Activated CD4-positive, alpha-beta memory T cell treated with anti-CD3 and anti-CD28 coated beads for 36 hours (primary cell): ENCODE measurements around the gene PLEKHA6. TPM values are rescaled to one million over a fixed set of nuclear protein-coding genes. Genes with fewer than 3 reads are reported as not detected.

Experiments used
- CTCF ChIA-PET: fragments of 350-600 bp; sonication (Branson Sonifier 250); formaldehyde crosslinking; loops from one replicate; lab custom pipeline; 2021; ENCODE audit warnings: antibody characterized with exemption, inconsistent platforms; lab: Charles Lee
- POLR2A ChIA-PET: fragments of 350-600 bp; sonication (Branson Sonifier 250); formaldehyde crosslinking; loops from one replicate; lab custom pipeline; 2021; ENCODE audit warnings: antibody characterized with exemption; lab: Charles Lee
- DNase-seq: peaks from one replicate; pipeline ENCODE4 v3.0.0-alpha.2; 2020
- H3K27ac Mint-ChIP-seq: one replicate; pipeline ENCODE4 v1.8.0; 2021; ENCODE audit warnings: mixed read lengths
- H3K27me3 Mint-ChIP-seq: one replicate; pipeline ENCODE4 v1.8.0; 2021; ENCODE audit warnings: mixed read lengths
- H3K36me3 Mint-ChIP-seq: one replicate; pipeline ENCODE4 v1.8.0; 2021; ENCODE audit warnings: mixed read lengths
- H3K4me1 Mint-ChIP-seq: one replicate; pipeline ENCODE4 v1.8.0; 2021; ENCODE audit warnings: low read depth, mixed read lengths
- H3K4me3 Mint-ChIP-seq: one replicate; pipeline ENCODE4 v1.8.0; 2021; ENCODE audit warnings: mild to moderate bottlenecking, mixed read lengths
- H3K9me3 Mint-ChIP-seq: one replicate; pipeline ENCODE4 v1.8.0; 2021; ENCODE audit warnings: mixed read lengths
- intact Hi-C: fragments of 100-400 bp; cut with micrococcal nuclease; formaldehyde crosslinking; loops from one replicate; pipeline ENCODE4 v1.15.1; 2023
- total RNA-seq, 2 experiments: library from RNA; stranded (reverse); gene quantifications; one replicate each; pipeline ENCODE4 v1.2.3, GENCODE V29; 2021

The PLEKHA6 gene
- total RNA-seq, 2 experiments from 2014 or later: 0.52 to 0.80 TPM

DNA sequence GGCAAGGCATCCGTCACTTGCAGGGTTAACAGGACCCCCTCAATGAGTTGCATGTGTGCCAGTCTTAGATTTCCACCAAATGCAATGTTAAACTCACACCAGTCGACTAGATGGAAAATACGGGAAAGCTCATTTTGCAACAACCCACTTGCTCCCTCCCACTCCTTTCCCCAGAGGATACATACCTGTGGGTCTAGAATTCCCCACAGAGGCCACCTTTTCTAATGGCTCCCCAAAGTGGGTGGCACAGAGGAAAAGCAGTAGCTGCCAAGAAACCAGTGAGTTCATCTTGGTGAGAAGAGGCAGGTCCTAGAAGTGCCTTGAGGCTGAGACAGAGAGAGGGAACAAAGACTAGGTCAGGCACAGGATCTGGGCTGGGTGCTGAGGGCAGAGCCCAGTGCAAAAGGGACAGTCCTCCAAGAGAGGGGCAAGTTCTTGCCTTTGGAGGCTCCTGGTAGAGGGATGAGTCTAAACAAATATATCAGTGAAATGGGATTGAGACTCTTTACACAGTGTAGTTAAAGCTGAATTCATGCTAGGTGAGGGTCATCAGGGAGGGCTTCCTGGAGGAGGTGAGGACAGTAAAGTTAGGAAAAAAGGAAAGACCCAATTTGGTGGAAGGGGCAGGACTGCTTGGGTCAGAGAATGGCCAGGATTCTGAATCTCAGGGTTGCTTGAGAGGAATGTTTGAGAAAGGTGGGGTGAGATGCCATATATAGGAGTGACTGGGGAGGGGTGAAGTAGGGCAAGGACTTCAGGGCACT, 167.0 kb downstream of the PLEKHA6 start:
- Mint-ChIP-seq H3K9me3 (no peaks in the 10 kb centered on the region), H3K4me3 (no peak overlapping the region), H3K4me1 (peaks cover 13% of the 10 kb centered on the region), H3K36me3 (no peaks in the 10 kb centered on the region), H3K27ac (no peak overlapping the region), H3K27me3 (peaks cover 32% of the 10 kb centered on the region)
- intact Hi-C loops: no loop called here
- no peak for DNase-seq
- ChIA-PET POLR2A (no interaction called here), CTCF (interaction anchor here (0.7 to 6.9 kb wide), 3 partner anchors 13 to 240 kb away, joined by 3 to 45 read pairs (median 4); no protein-coding TSS in a partner anchor)

DNA sequence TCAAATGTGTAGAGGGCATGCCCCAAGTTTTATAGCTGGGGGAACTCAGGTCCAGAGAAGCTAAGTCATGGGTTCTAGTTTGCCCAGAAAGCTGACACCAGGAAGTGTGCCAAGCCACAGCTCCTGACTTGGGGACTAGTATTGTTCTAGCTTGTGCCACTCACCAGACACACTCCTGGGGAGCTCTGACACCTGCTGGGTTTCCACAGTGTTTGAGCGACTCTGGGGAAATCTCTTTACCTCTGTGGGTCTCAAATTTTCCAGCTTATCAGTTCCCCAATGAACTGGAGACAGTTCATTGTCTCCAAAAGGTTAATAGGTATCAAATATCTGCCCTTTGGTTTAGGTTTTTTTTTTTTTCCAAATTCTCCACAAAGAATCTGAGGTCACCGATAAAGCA, 167.7 kb downstream of the PLEKHA6 start:
- H3K36me3 Mint-ChIP-seq: no peaks in the 10 kb centered on the region
- H3K4me1 Mint-ChIP-seq: peaks cover 13% of the 10 kb centered on the region
- no peak for DNase-seq
- no peak overlapping the region for H3K27ac Mint-ChIP-seq
- no peaks in the 10 kb centered on the region for H3K9me3 Mint-ChIP-seq
- H3K4me3 Mint-ChIP-seq: no peak overlapping the region
- intact Hi-C loops: no loop called here
- peaks cover 40% of the 10 kb centered on the region for H3K27me3 Mint-ChIP-seq
- ChIA-PET POLR2A (no interaction called here), CTCF (interaction anchor here (1.0 to 6.9 kb wide), 2 partner anchors 14 to 29 kb away, joined by 4 to 45 read pairs; no protein-coding TSS in a partner anchor)

DNA sequence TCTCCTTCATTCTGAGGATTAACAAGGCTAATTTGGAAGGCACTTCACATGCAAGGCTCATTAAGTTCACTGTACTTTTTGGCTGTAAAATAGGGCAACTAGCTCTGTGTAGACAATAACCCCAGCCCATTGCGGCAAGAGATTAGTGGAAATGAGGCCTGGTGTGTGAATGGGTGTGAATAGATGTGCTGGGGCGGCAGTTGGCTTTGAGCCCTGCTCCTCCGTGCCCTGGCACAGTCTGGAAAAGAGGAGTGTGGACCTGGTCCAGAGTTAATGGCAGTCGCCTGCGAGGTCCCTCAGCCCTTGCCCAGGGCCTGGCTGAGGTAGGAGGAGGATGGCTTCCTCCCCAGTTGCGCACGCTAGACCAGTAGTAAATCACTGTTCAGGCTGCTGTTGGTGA, 168.3 kb downstream of the PLEKHA6 start:
- no peak for DNase-seq
- H3K4me3 Mint-ChIP-seq: no peak overlapping the region
- no peak overlapping the region for H3K27ac Mint-ChIP-seq
- peaks cover 44% of the 10 kb centered on the region for H3K27me3 Mint-ChIP-seq
- intact Hi-C loops: no loop called here
- no peaks in the 10 kb centered on the region for H3K9me3 Mint-ChIP-seq
- H3K4me1 Mint-ChIP-seq: peaks cover 13% of the 10 kb centered on the region
- H3K36me3 Mint-ChIP-seq: no peaks in the 10 kb centered on the region
- POLR2A ChIA-PET: no interaction called here
- CTCF ChIA-PET: interaction anchor here (1.1 to 6.9 kb wide), 3 partner anchors 15 to 600 kb away, joined by 3 to 45 read pairs (median 13); no protein-coding TSS in a partner anchor

DNA sequence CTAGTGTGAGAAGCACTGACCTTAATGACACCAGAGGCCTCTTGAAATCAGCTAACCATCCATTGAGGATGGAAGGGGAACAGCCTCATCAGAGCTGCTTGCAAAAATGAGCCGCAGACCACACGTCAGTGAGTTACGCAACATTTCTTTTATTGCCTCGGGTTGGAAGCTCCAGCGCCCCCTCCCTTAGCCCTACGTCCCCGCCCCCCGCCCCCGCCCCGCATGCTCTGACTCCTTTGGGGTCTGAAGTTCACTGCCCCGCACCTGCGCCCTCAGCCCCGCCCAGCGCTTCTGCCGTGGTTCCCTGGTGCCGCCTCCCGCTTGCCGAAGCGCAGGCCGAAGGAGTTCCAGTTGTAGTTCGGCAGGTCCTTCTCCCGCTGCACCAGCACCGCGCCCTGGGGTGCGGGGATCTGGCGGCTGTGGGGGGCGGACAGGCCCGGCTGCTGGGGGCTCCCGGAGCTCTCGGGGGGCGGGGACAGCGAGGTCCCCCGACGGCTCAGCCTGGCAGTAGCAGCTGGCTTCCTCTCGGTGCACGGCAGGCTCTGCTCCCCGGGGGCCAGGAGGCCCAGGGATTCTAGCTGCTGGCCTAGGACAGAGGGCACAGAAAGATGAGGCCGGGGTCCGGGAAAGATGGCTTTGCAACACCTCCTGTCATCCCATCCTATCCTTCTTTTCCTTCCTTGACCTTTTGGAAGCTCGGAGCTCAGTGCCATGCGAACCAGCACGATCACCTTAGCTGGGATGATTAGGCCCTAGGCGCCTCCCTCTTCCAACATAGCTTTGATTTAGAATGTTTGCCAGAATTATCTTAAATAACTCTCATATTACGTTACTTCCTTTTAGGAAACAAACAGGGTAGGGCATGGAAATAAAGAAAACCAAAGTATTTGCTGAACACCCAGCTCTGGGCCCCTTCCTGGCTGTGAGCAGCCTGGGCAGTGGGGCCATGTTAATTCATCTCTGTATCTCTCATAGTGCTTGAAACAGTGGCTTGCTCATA, 169.2 kb downstream of the PLEKHA6 start:
- peaks cover 13% of the 10 kb centered on the region for H3K4me1 Mint-ChIP-seq
- no peaks in the 10 kb centered on the region for H3K36me3 Mint-ChIP-seq
- ChIA-PET CTCF (interaction anchor here (0.6 to 6.9 kb wide), 6 partner anchors 16 to 601 kb away, joined by 3 to 45 read pairs (median 6); no protein-coding TSS in a partner anchor), POLR2A (interaction anchor here (0.6 kb wide), 1 partner anchor 1754 kb away, joined by 3 read pairs; no protein-coding TSS in a partner anchor)
- peak; percentile 36 for DNase-seq
- intact Hi-C loops: no loop called here
- peaks cover 44% of the 10 kb centered on the region for H3K27me3 Mint-ChIP-seq
- no peak overlapping the region for H3K4me3 Mint-ChIP-seq
- no peak overlapping the region for H3K27ac Mint-ChIP-seq
- no peaks in the 10 kb centered on the region for H3K9me3 Mint-ChIP-seq

DNA sequence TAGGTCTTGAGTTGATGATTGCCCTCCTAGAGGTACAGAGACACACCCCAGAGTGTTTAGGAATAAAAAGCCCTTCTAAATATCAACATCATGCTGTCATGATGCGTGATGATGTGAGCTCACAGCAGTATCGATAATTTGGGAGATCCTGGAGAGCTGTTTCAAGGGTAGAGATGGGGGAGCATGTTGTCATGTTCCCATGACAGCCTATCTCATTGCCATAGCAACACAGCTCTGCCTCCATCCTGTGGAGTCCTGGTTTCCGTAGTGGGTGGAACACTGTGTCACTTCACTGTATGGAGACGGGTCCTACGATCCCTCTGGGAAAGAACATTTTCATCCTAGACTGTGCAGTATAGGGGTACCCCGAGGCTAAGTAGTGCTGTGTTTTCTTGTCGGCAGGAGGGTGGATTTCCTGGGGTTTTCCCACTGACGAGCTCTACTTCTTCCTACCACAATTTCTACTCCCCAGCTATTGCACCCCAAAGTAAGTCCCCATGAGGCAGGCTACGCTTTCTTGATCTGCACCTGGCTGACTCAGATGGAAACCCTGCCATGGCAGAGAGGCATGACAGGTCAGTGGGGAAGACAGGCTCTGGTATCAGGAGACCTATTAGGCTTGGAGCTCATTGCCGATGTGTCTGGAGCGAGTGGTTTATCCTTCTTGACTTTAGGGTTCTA, 170.6 kb downstream of the PLEKHA6 start:
- POLR2A ChIA-PET: no interaction called here
- CTCF ChIA-PET: interaction anchor here (2.0 to 6.9 kb wide), 3 partner anchors 17 to 174 kb away, joined by 9 to 45 read pairs (median 13); no protein-coding TSS in a partner anchor
- Mint-ChIP-seq H3K27me3 (peaks cover 44% of the 10 kb centered on the region), H3K9me3 (no peaks in the 10 kb centered on the region), H3K4me3 (no peak overlapping the region), H3K36me3 (no peaks in the 10 kb centered on the region), H3K27ac (no peak overlapping the region), H3K4me1 (peaks cover 13% of the 10 kb centered on the region)
- DNase-seq: peak; percentile 31
- intact Hi-C loops: no loop called here

DNA sequence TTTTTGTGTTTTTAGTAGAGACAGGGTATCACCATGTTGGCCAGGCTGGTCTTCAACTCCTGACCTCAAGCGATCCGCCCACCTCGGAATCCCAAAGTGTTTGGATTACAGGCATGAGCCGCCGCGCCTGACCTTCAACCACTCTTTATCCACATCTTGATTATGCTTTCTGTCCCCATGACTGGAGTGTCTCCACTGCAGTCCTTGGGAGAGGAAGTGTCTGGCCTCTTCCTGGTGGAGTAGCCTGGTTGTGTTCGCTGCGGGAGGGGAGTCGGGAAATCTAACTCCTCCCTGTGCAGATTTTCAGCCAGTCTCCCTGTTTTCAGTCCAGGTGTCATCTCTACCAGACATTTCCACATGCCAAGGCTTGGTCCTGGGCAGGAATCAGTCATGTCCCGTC, 173.1 kb downstream of the PLEKHA6 start:
- Mint-ChIP-seq H3K9me3 (no peaks in the 10 kb centered on the region), H3K27ac (no peak overlapping the region), H3K4me3 (no peak overlapping the region), H3K27me3 (peaks cover 38% of the 10 kb centered on the region), H3K4me1 (peaks cover 13% of the 10 kb centered on the region), H3K36me3 (no peaks in the 10 kb centered on the region)
- POLR2A ChIA-PET: no interaction called here
- no peak for DNase-seq
- CTCF ChIA-PET: no interaction called here
- intact Hi-C loops: no loop called here

DNA sequence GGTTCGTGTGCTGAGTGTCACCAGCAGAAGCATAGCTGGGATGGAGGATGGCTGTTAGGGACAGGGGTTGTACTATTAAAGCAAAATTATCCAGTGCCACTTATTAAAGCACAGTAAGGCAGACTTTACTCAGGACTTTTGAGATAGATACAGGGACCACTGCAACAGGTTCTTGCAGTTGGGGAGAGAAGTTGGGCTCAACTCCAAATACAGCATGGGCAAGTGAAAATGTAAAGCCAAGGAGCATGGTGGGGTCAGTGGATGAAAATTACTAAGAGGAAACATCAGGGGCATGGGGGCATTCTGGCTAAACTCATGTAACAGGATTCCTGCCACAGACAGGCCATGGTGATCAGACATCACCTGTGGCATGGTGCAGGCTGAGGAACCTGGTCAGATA, 178.6 kb downstream of the PLEKHA6 start:
- intact Hi-C loops: no loop called here
- Mint-ChIP-seq H3K27ac (no peak overlapping the region), H3K4me1 (no peaks in the 10 kb centered on the region)

DNA sequence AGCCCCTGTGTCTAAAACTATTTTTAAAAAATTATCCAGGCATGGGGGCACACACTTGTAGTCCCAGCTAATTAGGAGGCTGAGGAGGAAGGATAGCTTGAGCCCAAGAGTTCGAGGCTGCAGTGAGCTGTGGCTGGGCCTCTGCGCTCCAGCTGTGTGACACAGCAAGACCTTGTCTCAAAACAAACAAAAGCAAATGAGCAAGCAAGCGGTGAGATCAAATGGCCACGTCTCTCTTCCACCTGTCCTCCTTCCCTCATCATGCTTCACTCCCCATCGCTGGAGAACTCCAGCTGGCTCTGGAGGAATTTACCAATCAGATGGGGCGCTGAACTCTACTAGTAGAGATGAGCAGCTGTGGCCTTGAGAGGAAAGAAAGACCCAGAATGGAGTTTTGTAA, 179.6 kb downstream of the PLEKHA6 start:
- Mint-ChIP-seq H3K4me1 (no peaks in the 10 kb centered on the region), H3K27ac (no peak overlapping the region), H3K4me3 (no peak overlapping the region), H3K27me3 (peaks cover 1% of the 10 kb centered on the region), H3K36me3 (no peaks in the 10 kb centered on the region), H3K9me3 (no peaks in the 10 kb centered on the region)
- DNase-seq: no peak
- POLR2A ChIA-PET: no interaction called here
- intact Hi-C loops: no loop called here
- CTCF ChIA-PET: interaction anchor here (0.9 to 1.2 kb wide), 2 partner anchors 18 to 26 kb away, joined by 3 to 4 read pairs; no protein-coding TSS in a partner anchor

More for the DNA sequence above, 178.6 kb downstream of the PLEKHA6 start:
- ChIA-PET CTCF (interaction anchor here (2.2 kb wide), 1 partner anchor 18 kb away, joined by 14 read pairs; no protein-coding TSS in a partner anchor), POLR2A (no interaction called here)
- Mint-ChIP-seq H3K36me3 (no peaks in the 10 kb centered on the region), H3K27me3 (peaks cover 1% of the 10 kb centered on the region), H3K9me3 (no peaks in the 10 kb centered on the region), H3K4me3 (no peak overlapping the region)
- no peak for DNase-seq

DNA sequence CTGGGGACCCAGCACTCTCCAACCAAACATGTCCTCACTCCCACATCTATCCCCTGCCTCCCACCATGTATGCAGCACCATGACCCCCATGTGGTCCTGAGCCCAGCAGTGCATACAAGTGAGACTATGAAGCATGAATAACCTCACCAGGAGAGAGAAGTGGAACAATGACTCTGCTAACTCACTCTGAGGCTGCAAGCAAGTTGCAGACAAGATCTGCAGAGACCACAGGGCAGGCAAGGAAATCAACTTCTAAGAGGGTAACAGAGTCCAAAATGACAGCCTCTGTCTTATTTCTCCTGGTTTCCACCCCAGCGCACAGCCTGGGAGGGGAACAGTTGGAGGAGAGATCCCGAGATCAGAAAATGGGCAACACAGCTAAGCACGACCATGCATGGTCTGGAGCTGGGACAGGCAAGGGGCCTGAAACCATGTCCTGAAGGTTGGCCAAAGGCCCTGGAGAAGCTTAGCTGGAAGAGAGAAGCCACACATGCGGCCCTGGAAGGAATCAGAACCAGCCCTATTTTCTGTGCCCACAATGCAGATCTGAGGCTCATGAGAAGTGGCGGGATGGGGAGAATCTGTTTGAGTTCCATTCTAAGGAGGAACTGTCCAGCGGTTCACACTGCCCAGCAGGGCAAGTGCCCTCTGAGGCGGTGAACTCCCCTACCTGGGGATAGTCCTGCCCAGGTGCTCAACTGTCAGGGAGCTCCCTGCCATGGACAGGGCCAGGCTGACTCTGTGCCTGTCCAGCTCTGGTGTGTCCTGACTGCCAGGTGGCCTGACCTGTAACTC, 181.0 kb downstream of the PLEKHA6 start:
- no peak for DNase-seq
- H3K27ac Mint-ChIP-seq: no peak overlapping the region
- no peaks in the 10 kb centered on the region for H3K9me3 Mint-ChIP-seq
- no peak overlapping the region for H3K4me3 Mint-ChIP-seq
- peaks cover 6% of the 10 kb centered on the region for H3K27me3 Mint-ChIP-seq
- ChIA-PET CTCF (no interaction called here), POLR2A (no interaction called here)
- no peaks in the 10 kb centered on the region for H3K4me1 Mint-ChIP-seq
- intact Hi-C loops: no loop called here
- no peaks in the 10 kb centered on the region for H3K36me3 Mint-ChIP-seq

DNA sequence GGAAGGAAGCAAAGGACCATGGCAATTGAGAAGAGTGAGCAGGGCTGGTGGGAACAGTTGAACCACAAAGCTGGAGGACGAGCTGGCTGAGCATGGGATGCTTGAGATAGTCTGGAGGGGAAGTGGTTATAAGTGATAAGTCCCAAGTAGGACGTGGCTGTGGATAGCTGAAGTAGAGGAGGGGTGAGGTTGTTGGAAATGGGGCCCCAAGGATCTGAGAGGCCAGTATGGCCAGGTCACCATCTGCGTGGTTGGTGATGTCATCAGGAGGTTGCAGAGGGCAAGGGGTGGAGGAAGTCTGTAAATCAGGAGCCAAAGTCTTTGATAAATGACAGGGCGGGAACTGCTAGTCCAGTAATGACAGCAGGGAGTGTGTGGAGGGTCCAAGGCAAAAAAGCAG, 182.6 kb downstream of the PLEKHA6 start:
- Mint-ChIP-seq H3K27ac (no peak overlapping the region), H3K27me3 (peaks cover 8% of the 10 kb centered on the region), H3K36me3 (peaks cover 2% of the 10 kb centered on the region), H3K9me3 (peaks cover 4% of the 10 kb centered on the region), H3K4me1 (no peaks in the 10 kb centered on the region), H3K4me3 (no peak overlapping the region)
- DNase-seq: no peak
- CTCF ChIA-PET: interaction anchor here (1.8 kb wide), 1 partner anchor 15 kb away, joined by 5 read pairs; no protein-coding TSS in a partner anchor
- POLR2A ChIA-PET: no interaction called here
- intact Hi-C loops: no loop called here

DNA sequence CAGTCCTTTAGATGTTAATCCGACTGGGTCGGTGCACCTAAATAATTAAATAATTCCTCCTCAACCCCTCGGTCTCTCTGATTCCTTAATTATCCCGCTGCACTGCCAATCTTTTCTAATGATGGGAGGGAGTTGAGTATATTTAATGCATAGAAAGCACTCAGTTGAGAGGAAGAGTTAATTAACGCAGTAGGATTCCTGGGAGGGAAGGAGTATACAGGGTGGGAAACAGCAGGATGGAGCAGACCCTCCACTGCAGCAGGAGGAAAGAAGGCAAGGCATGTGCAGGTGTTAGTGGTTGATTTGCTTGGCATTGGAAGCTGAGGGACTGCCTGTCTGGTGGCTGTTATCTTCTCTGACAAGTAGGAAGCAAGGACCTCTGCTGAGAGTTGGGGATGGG, 183.7 kb downstream of the PLEKHA6 start:
- H3K27ac Mint-ChIP-seq: no peak overlapping the region

More for the DNA sequence above, 183.7 kb downstream of the PLEKHA6 start:
- Mint-ChIP-seq H3K4me3 (no peak overlapping the region), H3K36me3 (peaks cover 4% of the 10 kb centered on the region), H3K9me3 (peaks cover 13% of the 10 kb centered on the region), H3K4me1 (no peaks in the 10 kb centered on the region), H3K27me3 (peaks cover 8% of the 10 kb centered on the region)
- no peak for DNase-seq
- ChIA-PET CTCF (interaction anchor here (1.0 to 1.8 kb wide), 2 partner anchors 13 to 255 kb away, joined by 3 to 5 read pairs; no protein-coding TSS in a partner anchor), POLR2A (no interaction called here)
- intact Hi-C loops: no loop called here
